ENCODE results near the gene SUPT20HL2.
"Not testable (repeated sequence)": the region's sequence is repeated elsewhere in the genome, so short reads cannot be mapped to it uniquely, and the experiment has no call there.

Gene SUPT20HL2

DNA sequence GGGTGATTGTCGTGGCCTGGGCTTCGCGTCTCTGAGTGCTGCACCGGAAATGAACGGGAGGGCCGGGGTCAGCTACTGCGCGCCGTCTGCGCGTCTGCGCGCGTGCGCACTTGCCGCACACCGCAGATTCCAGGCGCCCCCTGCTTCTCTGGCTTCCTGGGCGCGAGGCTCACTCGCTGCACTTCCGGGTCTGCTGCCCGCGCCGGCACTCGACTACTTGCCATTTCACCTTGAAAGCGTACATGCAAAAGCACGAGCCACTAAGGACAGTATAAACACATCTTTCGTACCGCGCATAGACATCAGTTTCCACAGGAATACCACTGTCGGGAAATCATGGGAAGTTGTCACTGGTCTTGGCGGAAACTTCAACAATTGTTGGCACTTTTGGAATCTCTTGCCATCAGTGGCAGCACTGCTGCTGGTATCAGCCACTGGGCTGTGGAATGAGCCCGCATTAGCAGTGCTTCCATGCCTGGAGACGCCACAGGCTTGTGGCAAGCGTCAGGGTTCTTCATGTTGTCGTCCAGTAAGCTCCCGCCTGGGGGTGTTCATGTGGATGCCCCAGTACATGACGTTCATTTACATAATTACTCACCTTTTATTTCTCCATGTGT lies at the start of gene SUPT20HL2:
Gene SUPT20HL2 (minus strand): TSS at position 51 of the 617 bp plus-strand sequence. CDS start 754 bp downstream, outside the sequence.
- DNase-seq: no peak

DNA sequence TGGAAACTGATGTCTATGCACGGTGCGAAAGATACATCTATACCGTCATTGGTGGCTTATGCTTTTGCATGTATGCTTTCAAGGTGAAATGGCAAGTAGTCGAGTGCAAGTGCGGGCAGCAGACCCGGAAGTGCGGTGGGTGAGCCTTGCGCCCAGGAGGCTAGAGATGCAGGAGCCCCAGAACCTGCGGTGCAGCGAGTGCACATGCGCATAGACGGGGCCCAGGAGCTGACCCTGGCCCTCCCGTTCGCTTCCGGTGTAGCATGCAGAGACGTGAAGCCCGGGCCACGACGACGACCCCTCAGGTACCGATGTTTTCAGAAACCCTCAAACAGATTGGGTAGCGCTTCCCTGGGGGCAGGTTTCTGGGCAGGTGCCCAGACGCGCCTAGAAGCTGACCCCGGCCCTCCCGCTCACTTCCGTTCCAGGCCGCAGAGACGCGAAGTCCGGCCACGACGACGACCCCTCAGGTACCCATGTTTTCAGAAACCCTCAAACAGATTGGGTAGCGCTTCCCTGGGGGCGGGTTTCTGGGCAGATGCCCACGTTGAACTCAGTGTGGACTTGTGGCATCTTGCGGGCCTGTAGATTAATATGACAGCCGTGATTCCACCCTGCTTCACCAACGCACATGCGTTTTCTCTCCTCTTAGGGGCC lies 48.3 kb upstream of the SUPT20HL2 start:
- not testable (repeated sequence) for DNase-seq

DNA sequence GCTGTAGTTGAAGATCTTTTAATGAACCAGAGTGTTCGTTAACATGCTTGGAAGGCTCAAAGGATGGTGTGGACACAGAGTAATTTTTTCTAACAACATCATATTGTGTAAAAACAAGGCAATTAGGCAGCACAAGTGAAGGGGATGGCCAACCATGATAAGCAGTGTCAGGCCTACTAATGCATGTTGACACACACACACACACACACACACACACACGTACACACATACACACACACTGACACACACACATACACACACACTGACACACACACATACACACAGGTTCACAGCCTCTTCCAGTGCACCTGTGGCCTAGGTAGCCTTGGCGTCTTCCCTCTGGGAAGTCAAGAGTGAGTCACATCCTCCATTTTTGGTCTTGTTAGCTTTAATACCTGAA lies 46.4 kb upstream of the SUPT20HL2 start, which contains the start of gene SUPT20HL1:
Gene SUPT20HL1 (plus strand): TSS at position 368 of the 400 bp plus-strand sequence. CDS start 2,122 bp downstream, outside the sequence.
- DNase-seq: no peak

DNA sequence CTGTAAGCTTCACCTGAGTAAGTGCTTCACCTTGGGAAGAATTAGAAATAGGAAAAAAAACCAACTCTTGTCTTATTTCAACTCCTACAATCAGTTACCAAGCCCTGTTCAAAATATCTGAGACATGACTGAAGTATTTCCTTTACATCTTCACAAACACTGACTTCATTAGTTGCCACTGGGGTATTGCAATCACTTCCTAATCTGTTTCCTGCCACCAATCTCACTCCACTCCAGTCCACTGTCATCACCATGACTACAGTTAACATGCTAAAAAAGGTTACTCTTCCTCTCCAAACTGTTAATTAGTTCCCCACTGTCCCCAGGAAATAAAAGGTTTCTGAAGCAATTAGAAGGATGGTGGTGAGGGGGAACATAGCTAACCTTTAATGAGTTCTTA lies 43.2 kb upstream of the SUPT20HL2 start:
- no peak for DNase-seq

DNA sequence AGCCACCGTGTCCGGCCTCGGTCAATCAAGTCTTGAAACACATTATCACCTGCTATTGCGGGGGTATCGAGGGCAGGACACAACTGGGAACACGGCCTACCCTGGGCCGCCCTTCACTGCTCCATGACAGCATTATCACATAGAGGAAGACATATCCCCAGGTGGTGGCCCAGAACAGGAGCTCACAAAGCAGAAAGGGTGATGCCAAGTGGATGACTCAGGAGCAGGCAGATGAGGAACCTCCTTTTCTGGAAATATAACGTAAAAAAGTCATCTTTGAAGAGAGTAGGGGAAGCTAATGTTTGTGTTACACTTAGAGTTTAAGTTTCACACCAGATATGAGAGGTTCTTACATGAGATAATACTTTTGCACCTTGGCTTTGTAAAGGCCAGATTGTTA lies 41.2 kb upstream of the SUPT20HL2 start:
- no peak for DNase-seq

DNA sequence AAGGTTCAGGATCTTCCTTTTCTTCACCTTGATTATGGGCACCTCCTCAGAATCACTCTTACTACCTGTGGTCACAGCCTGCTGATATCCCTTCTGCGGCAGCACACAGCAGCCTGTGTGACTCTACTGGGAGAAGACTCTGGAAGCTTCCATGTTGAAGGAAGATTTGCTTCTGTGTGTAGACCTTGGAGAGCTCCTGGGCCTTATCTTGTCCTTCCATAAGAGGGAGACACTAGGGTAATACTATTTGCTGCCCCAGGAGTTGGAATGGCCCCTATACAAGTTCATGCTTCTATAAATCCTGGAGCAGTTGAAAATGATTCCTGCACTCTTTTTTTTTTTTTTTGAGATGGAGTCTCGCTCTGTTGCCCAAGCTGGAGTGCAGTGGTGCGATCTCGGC lies 36.3 kb upstream of the SUPT20HL2 start:
- DNase-seq: no peak

DNA sequence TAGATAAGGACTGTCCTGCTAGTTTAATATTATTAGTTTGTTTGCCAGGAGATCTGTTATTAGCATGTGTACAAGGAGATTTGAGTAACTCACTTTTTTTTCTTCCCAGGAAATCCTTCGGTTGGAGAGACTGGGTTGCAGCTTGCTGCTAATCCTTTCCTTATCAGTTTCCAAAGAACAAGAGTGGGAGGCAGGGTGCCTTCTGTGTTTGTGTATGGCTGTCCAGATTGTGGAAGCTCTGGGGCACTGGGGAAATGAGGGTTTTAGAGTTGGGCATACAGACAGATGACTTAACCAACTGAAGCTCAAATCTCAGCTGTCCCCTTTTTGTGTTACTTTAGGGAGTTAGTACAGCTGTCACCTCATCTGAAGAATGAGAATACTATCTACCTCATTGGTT lies 34.0 kb upstream of the SUPT20HL2 start:
- DNase-seq: no peak

DNA sequence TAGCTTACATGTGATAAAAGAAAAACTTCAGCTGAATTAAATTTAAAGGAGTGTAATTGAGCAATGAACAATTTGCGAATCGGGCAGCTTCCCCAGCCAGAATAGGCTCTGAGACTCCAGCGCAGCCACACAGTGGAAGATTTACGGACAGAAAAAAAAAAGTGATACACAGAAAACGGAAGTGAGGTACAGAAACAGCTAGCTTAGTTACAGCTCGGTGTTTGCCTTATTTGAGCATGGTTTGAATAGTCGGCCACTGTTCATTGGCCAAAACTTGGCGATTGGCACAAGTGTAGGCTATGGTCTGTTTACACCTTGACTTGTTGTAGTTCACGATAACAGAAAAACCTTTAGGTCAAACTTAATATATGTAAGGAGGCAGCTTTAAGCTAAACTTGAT lies 29.9 kb upstream of the SUPT20HL2 start:
- DNase-seq: no peak

DNA sequence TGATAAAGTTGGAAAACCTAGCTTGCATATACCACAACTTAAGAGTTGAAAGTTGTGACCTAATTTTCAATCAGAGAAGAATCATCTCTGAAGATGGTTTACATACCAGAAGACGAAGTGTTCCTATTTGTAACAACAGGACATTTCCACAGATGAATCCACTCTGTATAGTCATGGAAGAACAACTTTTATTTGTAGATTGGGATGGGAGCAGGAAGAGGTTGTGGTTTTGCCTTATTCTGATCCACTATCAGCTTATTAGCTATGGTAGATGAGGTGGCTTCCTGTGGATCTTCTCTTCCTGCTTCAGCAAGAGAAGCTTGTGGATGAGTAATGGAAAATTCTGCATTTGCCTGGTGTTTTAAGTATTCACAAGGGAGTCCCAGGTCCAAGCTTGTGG lies 27.9 kb upstream of the SUPT20HL2 start:
- DNase-seq: no peak

DNA sequence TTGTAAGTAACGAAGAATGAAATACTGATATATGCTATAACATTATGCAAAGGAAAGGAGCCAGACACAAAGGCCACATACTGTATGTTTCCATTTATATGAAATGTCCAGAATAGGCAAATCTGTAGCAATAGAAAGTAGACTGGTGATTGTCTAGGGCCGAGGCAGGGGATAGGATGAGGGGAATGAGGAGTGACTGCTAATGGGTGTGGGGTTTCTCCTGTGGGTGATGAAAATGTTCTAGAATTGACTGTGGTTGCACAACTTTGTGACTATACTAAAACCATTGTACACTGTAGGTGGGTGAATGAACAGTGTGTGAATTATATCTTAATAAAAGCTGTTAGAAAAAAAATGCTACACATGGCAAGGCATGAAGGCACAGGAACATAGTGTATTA lies 26.6 kb upstream of the SUPT20HL2 start:
- no peak for DNase-seq

DNA sequence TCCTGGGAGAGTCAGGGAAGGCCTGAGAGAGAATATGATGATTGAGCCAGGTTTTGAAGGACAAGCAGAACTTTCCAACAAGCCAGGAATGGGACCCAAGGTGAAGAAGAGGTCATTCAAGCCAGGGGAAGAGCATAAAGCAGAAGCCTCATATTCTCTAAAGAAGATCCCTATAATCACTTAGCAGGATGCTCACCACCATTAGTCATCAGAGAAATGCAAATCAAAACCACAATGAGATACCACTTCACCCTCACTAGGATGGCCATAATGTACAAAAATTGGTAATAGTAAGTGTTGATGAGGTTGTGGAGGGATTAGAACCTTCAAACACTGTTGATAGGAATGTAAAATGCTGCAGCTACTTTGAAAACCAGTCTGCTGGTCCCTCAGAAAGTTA lies 26.0 kb upstream of the SUPT20HL2 start:
- DNase-seq: no peak

DNA sequence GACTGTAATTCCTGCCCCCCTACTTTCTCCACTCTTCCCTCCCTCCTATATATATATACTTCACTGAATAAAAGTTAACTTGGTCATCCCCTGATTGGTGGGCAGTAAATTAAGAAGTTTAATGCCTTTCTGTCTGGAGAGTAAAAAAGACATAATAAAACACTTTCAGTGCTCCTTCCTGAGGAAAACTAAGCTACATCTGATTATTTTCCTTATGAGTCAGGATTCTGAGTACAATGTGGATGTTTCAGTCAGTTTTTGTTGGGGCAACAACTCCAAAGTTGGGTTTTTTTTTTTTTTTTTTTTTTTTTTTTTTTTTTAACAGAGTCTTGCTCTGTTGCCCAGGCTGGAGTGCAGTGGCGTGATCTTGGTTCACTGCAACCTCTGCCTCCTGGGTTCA lies 22.0 kb upstream of the SUPT20HL2 start:
- no peak for DNase-seq

DNA sequence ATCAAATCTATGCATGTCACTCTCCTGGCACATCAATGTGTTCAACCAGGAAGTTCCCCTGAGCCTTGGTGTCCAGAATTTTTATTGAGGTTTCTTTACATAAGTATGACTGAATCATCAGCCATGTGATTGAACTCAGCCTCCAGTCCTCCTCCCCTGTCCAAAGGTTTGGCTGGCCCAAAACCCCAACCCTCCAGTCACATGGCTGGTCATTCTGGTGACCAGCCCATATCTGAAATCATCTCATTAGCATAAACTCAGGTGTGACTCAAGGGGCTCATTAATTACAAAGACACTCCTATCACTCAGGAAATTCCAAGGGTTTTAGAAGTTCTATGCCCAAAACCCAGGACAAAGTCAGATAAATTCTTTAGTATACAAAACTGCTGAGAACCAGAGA lies 20.6 kb upstream of the SUPT20HL2 start:
- DNase-seq: no peak

DNA sequence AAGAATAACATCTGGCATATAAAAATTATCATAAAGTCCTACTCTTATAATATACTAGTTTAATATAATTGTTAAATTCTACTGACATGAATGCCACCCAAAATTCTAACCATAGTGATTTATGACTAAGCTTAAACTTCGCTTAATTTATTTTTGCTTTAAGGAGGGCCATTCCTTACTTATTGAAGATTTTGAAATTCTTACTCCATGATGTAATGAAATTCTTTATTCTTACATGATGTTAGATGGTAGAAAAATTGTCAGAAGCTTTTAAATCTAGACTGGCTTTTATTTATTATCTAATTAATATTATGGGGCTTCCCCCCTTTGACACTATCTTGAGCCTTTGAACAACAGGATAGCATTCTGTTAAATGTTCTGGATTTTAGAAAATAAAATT lies 19.5 kb upstream of the SUPT20HL2 start:
- DNase-seq: no peak

DNA sequence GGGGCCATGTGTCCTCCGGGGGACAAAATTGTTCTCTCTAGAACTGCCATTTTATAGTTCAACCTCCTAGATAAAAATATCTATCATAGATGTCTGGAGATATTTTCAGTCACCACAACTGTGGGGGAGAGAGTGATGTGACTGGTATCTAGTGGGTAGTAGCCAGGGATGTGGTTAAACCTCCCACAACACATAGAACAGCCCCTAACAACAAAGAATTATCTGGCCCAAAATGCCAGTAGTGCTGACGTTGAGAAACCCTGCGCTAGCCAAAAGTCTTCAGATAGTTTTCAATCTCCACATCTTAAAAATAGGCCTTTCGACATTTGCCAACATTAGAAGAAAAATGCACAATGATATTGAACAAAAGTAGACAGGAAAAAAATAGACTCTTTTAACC lies 19.0 kb upstream of the SUPT20HL2 start:
- DNase-seq: no peak

DNA sequence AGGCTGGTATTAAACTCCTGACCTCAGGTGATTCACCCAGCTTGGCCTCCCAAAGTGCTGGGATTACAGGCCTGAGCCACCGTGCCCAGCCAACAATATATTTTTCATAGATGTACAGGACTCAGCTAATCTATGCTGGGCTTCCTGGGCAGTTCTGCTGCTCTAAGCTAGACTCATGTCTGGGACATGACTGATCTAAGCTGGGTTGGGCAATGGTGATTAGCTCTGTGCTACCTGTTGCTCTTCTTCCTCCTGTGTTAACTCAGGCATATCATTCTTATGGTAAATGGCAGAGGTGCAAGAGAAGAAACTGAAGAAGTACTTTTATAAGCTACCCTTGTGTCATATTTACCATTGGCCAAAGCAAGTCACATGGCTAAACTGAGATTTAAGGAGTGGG lies 11.4 kb upstream of the SUPT20HL2 start:
- no peak for DNase-seq

DNA sequence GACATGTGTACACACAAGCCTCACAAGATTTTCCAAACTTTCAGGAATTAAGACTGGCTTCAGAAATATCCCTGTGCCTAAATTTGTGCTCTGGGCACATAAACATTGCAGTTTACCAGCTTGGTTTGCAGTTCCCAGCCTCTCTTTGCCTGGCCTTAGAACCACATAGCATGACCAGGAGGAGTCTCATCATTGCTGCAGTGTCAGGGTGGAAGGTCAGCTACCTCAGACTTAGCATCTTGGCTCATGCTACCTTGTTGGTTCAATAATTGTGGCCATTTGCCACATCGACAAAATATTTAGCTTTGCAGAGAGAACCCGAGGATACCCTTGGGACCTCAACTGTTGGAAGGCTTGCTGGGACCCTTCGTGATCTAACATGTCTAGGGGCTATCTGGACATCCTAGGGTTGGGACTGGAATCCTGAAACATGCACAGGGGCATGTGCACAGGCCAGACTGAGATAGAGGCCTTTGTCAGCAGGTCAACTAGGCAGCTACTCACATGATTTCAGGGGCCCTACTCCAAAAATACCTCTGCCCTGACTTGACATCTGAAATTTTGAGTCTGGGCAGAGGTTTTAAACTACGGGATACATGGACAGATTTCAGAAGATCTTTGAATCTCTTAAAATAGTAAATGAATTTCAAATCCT lies 8.0 kb upstream of the SUPT20HL2 start:
- no peak for DNase-seq

DNA sequence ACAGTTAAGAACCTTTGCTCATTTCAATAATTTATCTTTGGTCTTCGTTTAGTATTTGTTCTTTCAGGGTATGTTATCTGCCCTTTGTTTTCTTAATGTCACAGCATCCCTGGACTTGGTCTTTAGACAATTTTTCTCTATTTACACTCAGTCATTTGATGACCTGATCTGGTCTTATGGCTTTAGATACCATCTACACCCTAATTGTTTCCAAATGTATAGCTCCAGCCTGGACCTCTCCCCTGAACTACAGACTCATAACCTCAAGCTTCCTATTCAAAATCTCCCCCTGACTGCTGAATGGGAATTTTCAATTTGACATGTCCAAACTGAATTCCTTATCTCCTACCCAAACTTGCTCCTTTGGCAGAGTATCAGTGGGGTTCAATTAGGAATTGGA lies 3.7 kb upstream of the SUPT20HL2 start:
- DNase-seq: no peak

DNA sequence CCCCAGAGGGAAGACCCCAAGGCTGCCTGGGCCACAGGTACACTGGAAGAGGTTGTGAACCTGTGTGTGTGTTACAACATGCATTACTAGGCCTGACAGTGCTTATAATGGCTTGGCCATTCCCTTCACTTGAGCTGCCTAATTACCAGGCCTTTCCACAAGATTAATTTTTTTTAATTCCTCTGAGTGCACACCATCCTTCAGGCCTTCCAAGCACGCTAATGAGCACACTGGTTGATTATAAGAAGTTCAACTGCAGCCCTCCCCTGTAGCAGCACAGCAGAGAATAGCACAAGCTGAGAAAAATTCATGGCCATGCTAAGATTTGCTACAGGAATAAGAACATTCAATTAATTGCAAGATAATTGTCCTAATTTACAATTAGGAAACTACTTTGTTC lies 2.2 kb upstream of the SUPT20HL2 start:
- no peak for DNase-seq

DNA sequence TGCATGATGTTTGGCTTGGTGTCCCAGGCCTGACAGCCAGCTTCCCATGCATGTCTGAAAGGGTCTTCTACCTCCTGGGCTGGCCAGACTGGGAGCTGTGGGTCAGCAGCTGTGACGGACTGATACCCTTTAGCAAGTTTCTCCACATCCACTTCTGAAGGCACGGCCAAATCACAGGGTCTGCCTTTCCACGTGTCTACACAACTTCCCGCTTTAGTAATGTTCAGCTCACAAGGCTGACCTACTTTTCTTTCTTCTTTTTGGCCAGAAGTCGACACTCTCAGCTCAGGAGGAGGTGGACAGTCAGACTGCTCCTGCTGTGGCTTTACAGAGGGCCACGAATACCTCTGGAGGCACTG lies 1.6 kb downstream of the SUPT20HL2 start:
- DNase-seq: not testable (repeated sequence)

DNA sequence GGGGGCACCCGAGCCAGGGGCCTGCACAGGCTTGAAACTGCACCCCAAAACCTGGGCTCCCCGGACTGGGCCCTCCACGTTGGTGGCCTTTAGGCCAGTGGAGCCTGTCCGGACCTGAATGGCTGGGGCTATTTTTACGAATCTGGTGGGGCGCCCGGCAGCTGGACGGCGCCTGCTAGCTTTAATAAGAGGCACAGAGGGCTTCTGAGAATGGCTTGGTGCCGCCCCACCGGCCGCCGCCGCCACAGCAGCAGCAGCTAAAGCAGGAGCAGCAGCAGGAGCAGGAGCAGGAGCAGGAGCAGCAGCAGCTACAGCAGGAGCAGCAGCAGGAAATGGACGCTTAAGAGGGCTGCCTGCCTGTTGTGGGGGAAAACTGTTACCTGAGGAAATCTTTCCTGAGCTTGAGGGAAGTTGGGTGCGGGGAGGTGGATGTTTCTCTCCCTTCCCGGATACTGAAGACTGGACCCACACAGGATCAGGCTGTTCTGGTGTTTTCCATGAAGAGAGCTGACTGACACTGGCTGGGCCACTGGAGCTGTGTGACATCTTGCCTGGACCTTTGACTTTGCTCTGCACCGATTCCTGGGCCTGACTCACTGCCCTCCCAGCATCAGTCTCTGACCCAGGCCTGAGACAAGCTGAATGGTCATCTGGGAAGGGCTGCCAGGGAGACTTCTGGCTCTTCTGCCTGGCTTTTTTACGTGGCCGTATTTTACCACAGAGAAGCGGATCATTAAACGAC lies 2.2 kb downstream of the SUPT20HL2 start:
- not testable (repeated sequence) for DNase-seq

DNA sequence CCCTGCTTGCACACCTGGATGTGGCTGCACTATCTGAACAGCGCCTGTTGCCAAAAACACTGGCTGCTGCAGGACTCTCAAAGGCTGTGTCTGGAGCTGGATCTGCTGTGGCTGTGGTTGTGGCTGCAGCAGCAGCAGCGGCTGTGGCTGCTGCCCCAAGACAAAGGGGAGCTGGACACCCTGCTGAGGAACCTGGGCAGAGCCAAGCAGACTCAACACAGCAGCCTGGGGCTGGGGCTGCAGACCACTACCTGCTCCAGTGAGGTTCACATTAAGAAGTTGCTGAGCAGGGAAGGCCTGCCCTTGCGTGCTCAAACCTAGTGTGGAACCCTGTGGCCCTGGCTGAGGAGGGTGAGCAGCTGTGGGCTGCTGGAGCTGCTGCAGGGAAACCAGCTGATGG lies 3.0 kb downstream of the SUPT20HL2 start:
- not testable (repeated sequence) for DNase-seq

DNA sequence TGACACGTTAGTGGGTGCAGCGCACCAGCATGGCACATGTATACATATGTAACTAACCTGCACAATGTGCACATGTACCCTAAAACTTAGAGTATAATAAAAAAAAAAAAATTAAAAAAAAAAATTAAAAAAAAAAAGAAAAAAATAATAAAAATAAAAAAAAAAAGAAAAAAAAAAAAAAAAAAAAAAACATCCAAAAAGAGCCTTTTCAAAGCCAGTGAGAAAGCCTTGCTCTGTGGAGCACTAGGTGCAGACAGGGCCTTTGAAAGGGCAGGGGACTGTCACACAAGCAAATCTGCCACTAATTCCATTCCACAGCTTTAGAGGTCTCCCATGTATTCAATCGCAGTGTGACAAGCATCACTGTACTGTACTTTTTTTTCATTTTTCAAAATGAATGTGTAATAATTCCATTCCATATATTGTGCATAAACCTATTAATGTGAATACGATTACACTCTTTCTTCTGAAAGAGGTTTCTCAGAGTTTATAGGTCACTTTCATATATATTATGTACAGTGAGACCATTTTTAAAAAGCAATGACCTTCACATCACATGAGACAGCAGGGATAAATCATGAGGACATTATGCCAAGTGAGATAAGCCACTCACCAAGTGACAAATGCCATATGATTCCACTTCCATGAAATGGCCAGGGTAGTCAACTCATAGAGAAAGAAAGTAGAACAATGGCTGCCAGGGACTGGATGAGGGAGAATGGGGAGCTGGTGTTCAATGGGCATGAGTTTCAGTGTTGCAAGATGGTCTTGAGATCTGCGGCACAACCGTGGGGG lies 4.1 kb downstream of the SUPT20HL2 start:
- not testable (repeated sequence) for DNase-seq
